Measurements from ENCODE around the gene GSC2.

GSC2 gene

GRCh38 chr22:19128009-19128401 is 22.1 kb downstream of the GSC2 start:
- no peaks in the 10 kb centered on the region for H3K9me3 Mint-ChIP-seq
- H3K4me3 Mint-ChIP-seq = no peak overlapping the region
- H3K36me3 Mint-ChIP-seq = peaks cover 15 to 20% of the 10 kb centered on the region in 2 donors
- no peaks in the 10 kb centered on the region for H3K27me3 Mint-ChIP-seq
- H3K27ac Mint-ChIP-seq = no peak overlapping the region
- ATAC-seq (replicated peaks) (no peak), DNase-seq (no peak)
- peaks cover 6 to 8% of the 10 kb centered on the region in 2 donors for H3K4me1 Mint-ChIP-seq

GRCh38 chr22:19127329-19128008 is 22.6 kb downstream of the GSC2 start:
- Mint-ChIP-seq H3K4me1 (peaks cover 9% of the 10 kb centered on the region in 2 donors), H3K36me3 (peaks cover 11 to 15% of the 10 kb centered on the region in 2 donors), H3K9me3 (no peaks in the 10 kb centered on the region), H3K27ac (no peak overlapping the region), H3K27me3 (no peaks in the 10 kb centered on the region), H3K4me3 (no peak overlapping the region)
- ATAC-seq (replicated peaks) (no peak), DNase-seq (no peak)

- H3K4me1 Mint-ChIP-seq = peaks cover 9 to 10% of the 10 kb centered on the region in 2 donors
- no peak for DNase-seq
- H3K27ac Mint-ChIP-seq = no peak overlapping the region
- H3K27me3 Mint-ChIP-seq = no peaks in the 10 kb centered on the region
- no peak for ATAC-seq (replicated peaks)
- peaks cover 4 to 7% of the 10 kb centered on the region in 2 donors for H3K36me3 Mint-ChIP-seq
- H3K4me3 Mint-ChIP-seq = no peak overlapping the region
- no peaks in the 10 kb centered on the region for H3K9me3 Mint-ChIP-seq
Observed at GRCh38 chr22:19126309-19127273, 23.5 kb downstream of the GSC2 start.

- Mint-ChIP-seq H3K9me3 (no peaks in the 10 kb centered on the region), H3K4me1 (peaks cover 15 to 19% of the 10 kb centered on the region in 2 donors), H3K27ac (no peak overlapping the region), H3K27me3 (no peaks in the 10 kb centered on the region), H3K4me3 (no peak overlapping the region), H3K36me3 (no peaks in the 10 kb centered on the region)
- ATAC-seq (replicated peaks) (no peak), DNase-seq (no peak)
Observed at GRCh38 chr22:19125474-19126308, 24.4 kb downstream of the GSC2 start.

DNA sequence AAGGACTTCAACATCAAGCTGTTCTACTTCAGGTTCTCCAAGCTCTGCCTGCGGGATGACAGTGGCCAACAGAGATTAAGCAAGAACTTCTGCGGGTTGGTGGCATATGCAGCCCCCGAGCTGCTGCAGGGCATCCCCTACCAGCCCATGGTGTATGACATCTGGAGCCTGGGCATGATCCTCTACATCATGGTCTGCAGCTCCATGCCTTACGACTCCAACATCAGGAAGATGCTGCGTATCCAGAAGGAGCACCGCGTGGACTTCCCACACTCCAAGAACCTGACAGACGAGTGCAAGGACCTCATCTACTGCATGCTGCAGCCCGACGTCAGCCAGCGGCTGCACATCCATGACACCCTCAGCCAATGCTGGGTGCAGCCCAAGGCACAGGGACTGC is 25.1 kb downstream of the GSC2 start:
- Mint-ChIP-seq H3K27ac (no peak overlapping the region), H3K4me3 (no peak overlapping the region), H3K36me3 (no peaks in the 10 kb centered on the region), H3K27me3 (no peaks in the 10 kb centered on the region), H3K4me1 (peaks cover 22 to 26% of the 10 kb centered on the region in 2 donors), H3K9me3 (no peaks in the 10 kb centered on the region)
- ATAC-seq (replicated peaks) = no peak
- no peak for DNase-seq

GRCh38 chr22:19124377-19124776 is 25.7 kb downstream of the GSC2 start:
- no peak for ATAC-seq (replicated peaks)
- Mint-ChIP-seq H3K4me1 (peaks cover 26 to 32% of the 10 kb centered on the region in 2 donors), H3K4me3 (no peak overlapping the region), H3K36me3 (no peaks in the 10 kb centered on the region), H3K9me3 (no peaks in the 10 kb centered on the region), H3K27me3 (no peaks in the 10 kb centered on the region), H3K27ac (no peak overlapping the region)
- no peak for DNase-seq

DNA sequence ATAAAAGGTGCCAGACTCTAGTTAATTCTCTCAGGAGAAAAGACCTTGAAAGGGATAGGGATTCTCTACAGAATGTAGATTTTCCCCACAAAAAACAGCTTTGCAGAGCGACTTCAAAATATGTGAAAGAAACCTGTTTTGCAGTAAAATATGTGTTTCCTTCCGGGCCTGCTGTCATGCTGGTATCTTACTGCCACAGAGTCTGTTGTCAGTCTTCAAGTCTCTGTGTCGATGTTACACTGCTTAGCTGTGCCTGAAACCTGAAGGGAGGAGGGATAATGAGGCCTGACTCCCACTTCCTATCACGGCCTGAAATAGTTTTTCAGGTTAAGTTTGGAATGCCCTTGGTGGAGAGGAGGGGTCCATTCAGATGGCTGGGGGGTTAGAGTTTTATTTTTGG is 26.2 kb downstream of the GSC2 start:
- peaks cover 25 to 37% of the 10 kb centered on the region in 2 donors for H3K4me1 Mint-ChIP-seq
- H3K9me3 Mint-ChIP-seq = no peaks in the 10 kb centered on the region
- H3K27ac Mint-ChIP-seq = peak overlapping the region; percentile 15
- H3K36me3 Mint-ChIP-seq = no peaks in the 10 kb centered on the region
- DNase-seq (no peak), ATAC-seq (replicated peaks) (no peak)
- no peaks in the 10 kb centered on the region for H3K27me3 Mint-ChIP-seq
- no peak overlapping the region for H3K4me3 Mint-ChIP-seq

DNA sequence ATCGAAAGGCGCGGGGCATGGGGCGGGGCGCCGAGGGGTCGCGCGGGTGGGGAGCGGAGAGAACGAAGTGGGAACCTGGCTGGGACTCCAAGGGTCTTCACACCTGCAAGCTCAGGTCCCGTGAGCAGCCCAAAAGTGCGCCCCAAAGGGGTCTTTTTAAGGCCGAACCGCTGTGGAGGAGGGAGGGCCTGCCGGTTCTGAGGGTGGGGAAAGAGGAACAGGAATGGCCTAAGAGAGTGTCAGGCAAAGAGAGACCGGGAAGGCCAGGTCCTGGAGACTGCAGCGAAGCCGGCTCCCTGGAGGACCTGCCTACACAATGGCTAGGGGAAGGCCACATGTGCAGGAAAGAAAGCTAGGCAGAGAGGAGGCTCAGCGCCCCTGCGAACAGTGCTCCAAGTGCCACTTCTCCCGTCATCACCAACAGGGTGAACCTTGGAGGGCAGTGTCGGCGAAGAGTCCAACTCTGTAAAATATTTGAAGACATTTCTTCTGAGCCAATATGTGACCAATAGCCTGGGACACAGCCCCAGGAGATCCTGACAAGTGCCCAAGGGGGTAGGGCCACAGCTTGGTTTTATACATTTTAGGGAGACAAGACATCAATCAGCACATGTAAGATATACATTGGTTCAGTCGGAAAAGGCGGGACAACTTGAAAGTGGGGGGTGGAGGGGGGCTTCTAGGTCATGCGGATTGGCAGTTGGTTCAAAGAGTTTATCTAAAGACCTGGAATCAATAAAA is 27.2 kb downstream of the GSC2 start:
- H3K4me3 Mint-ChIP-seq = peak overlapping the region; percentile 87 to 93
- H3K27ac Mint-ChIP-seq = peak overlapping the region; percentile 80
- DNase-seq (no peak), ATAC-seq (replicated peaks) (no peak)
- no peaks in the 10 kb centered on the region for H3K27me3 Mint-ChIP-seq
- H3K36me3 Mint-ChIP-seq = no peaks in the 10 kb centered on the region
- peaks cover 33 to 47% of the 10 kb centered on the region in 2 donors for H3K4me1 Mint-ChIP-seq
- no peaks in the 10 kb centered on the region for H3K9me3 Mint-ChIP-seq

- peak; percentile 95 for ATAC-seq (replicated peaks)
- peak within 1 kb of the TSS; percentile 86 for H3K27ac Mint-ChIP-seq
- peak; percentile 89 for DNase-seq
- no peaks in the 10 kb centered on the region for H3K27me3 Mint-ChIP-seq
- H3K4me3 Mint-ChIP-seq = peak within 1 kb of the TSS; percentile 90 to 93
- H3K36me3 Mint-ChIP-seq = no peaks in the 10 kb centered on the region
- peaks cover 36 to 54% of the 10 kb centered on the region in 2 donors for H3K4me1 Mint-ChIP-seq
- no peaks in the 10 kb centered on the region for H3K9me3 Mint-ChIP-seq
Observed at GRCh38 chr22:19122143-19122751, 27.8 kb downstream of the GSC2 start, which contains the start of gene DGCR2. TSS of gene DGCR2 (minus strand) at chr22:19122412. CDS start at chr22:19122206, 206 bp downstream.

GRCh38 chr22:19121631-19122142 is 28.4 kb downstream of the GSC2 start:
- Mint-ChIP-seq H3K9me3 (no peaks in the 10 kb centered on the region), H3K27me3 (no peaks in the 10 kb centered on the region), H3K4me3 (peak overlapping the region; percentile 90 to 93), H3K27ac (peak overlapping the region; percentile 86), H3K36me3 (no peaks in the 10 kb centered on the region), H3K4me1 (peaks cover 41 to 59% of the 10 kb centered on the region in 2 donors)
- DNase-seq (peak; percentile 43), ATAC-seq (replicated peaks) (peak; percentile 29 to 33)

DNA sequence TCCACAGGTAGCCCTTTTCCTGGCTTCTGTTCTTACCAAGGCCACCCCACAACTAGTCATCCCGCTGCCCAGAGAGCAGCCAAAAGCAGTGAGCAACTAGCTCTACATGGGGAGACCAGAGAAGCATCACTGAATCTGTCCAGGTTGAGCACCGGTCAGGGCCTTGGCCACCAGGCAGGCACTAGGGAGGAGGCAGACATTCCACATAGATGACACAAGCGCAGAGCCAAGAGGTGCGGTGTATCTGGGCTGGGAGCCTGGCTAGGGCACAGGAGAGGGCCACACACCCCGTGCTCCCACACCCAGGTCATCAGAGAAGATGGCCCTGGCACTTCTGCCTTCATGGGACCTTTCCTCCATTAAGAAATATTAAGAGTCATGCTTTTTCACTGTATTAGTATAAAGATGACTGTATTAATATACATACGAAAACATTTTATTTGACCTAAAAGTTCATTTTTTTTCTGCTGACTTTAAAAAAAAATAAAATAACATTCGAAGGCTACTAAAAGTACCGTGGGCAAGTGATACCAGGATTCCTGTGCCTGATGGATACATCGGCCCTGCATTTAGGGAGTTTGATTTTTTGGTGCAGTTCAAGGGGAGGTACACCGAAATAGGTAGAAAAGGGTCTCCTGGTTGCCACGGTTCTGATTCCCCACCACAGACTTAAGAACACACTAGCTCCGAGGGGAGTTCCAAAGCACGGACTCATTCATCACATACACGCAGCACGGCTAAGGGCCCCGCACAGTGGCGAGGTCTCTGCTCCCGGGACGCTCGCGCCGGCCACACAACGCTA is 29.1 kb downstream of the GSC2 start:
- Mint-ChIP-seq H3K27me3 (no peaks in the 10 kb centered on the region), H3K4me3 (peak overlapping the region; percentile 90 to 93), H3K9me3 (no peaks in the 10 kb centered on the region), H3K4me1 (peaks cover 46 to 66% of the 10 kb centered on the region in 2 donors), H3K36me3 (peaks cover under 1 to 1% of the 10 kb centered on the region in 2 donors), H3K27ac (peak overlapping the region; percentile 86)
- DNase-seq = no peak
- no peak for ATAC-seq (replicated peaks)

- H3K4me3 Mint-ChIP-seq = no peak overlapping the region
- no peaks in the 10 kb centered on the region for H3K9me3 Mint-ChIP-seq
- H3K27me3 Mint-ChIP-seq = no peaks in the 10 kb centered on the region
- peaks cover 57 to 77% of the 10 kb centered on the region in 2 donors for H3K4me1 Mint-ChIP-seq
- ATAC-seq (replicated peaks) = no peak
- H3K27ac Mint-ChIP-seq = peak overlapping the region; percentile 65
- peaks cover 6 to 8% of the 10 kb centered on the region in 2 donors for H3K36me3 Mint-ChIP-seq
- no peak for DNase-seq
Observed at GRCh38 chr22:19119949-19120348, 30.1 kb downstream of the GSC2 start.

All from stimulated activated naive B cell treated with anti-CD40 and anti-IgM and Interleukin-4, amounts not matched to agents 10 μg/mL and 1 μg/mL and 100 μg/mL, for 72 hours (primary cell).